Dermis blood vessel endothelial cell (primary cell): Measurements from ENCODE around the gene RNF115. TPM values are rescaled to one million over a fixed set of nuclear protein-coding genes. Genes with fewer than 3 reads are reported as not detected.
"Not testable (repeated sequence)": the region's sequence is repeated elsewhere in the genome, so short reads cannot be mapped to it uniquely, and the experiment has no call there.

Experiments
- DNase-seq: peaks from one replicate; pipeline ENCODE4 v3.0.0; 2010
- total RNA-seq: library from RNA; depleted of rRNA; stranded (reverse); fragments of >200 nt; gene quantifications from 2 replicates; pipeline ENCODE4 v1.2.3, GENCODE V29; 2014

The RNF115 gene
- 13.9 and 15.3 TPM in 2 replicates for total RNA-seq

DNA sequence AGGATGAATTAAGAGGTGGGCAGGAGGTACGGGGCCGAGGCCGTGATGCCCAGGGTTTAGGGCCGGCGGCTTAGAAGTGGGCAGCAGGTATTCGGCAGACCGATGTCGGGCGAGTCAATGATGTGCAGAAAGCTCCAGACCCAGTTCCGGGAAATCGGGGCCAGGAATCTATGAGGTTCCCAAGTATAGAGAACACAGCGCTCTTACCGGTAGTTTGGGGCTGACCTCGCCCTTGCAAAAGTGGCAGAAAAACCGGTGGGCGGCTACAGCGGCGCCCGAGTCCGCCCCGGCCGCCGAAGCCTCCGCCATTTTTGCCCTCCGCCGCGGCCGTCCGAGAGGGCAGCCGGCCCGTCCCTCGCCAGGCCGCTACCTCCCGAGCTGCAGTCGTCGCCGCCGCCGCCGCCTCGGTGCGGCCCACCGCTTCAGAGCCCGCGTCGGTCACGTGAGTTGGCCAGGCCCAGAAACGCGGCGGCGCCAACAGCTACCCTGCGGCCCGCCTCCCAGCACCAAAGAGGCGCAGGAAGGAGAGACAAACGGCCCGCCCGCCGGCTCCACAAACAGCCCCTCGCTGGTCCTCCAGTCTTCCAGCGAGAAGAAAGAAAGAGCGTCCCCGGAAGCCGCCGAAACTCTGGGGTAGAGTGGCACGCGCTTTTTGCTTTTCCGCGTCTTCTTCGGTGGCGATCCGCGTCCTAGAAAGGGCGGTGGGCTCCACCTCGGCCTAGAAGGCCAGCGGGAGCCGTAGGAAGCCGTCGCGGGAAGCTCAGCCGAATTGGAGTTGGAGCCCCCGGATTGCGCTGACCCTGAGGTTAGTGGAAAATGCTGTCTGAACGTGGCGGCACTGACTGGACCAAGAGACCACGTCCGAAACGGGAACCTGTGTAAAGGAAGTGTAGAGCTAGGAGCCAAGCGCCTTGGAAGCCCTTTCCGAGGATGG, at the start of gene RNF115, which contains the start of gene POLR3C:
TSS of gene RNF115 (minus strand) at position 531 of the 934 bp plus-strand sequence. CDS start at position 309, 222 bp downstream.
TSS of gene POLR3C (plus strand) at position 636 of the 934 bp plus-strand sequence. CDS start 1,577 bp downstream, outside the sequence.
- peak; percentile 92 for DNase-seq

DNA sequence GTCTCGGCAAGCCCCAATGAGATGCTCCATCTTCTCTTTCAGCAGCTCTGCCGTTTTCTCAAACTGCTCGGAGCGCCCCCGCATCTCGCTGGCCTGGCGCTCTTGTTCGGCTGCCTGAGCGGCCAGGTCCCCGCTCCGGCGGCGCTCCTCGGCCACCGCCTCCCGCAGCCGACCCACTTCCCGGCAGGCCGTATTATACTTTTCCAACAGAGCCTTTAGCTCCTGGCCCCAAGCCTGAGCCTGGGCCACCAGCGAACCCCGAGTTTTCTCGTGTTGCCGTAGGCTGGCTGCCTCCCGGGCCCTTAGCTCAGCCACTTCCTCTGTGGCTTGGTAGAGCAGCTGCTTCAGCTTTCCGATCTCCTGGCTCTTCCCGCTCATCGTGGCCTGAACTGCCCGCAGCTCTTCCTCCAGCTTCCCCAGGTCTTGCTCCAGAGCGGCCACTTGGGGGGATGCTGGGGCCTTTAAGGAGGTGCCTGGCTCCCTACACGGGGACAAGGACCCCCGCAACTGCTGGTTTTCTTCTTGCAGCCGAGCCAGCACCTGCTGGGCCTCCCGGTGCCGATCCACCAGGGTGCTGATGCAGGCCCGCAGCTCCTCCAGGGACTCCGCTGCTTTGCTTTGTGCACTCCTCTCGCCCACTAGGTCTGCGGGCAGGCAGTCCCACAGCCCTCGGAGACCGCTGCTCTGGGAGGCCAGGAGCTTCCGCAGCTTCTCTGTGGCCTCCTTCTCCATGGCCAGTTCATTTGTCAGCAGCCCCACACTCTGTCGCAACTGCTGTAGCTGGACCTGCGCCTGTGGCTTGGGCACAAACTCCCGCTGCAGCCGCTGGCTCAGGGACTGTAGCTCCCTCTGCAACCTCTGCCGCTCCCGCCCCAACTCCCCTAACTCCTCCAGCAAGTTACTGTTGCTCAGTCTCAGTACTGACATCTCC, 48.4 kb upstream of the RNF115 start:
- DNase-seq = peak; percentile 47

DNA sequence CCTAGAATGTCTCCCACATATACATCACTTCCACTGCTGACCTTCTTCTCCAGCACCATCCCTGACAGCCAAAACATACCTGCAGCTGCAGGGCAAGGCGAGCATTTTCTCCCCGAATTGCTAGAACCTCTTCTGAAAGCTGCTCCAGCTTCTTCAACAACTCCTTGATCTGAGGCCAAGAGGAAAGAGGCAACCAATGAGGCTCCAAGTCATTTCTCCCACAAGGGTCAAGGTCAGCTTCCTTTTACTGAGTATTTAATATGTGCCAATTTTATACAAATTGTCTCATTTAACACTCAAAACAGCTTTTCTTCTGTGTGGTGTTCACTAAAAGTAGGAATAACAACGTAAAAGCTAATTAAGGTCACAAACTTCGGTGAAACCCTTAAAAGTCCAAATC, 44.3 kb upstream of the RNF115 start:
- DNase-seq = peak; percentile 26

DNA sequence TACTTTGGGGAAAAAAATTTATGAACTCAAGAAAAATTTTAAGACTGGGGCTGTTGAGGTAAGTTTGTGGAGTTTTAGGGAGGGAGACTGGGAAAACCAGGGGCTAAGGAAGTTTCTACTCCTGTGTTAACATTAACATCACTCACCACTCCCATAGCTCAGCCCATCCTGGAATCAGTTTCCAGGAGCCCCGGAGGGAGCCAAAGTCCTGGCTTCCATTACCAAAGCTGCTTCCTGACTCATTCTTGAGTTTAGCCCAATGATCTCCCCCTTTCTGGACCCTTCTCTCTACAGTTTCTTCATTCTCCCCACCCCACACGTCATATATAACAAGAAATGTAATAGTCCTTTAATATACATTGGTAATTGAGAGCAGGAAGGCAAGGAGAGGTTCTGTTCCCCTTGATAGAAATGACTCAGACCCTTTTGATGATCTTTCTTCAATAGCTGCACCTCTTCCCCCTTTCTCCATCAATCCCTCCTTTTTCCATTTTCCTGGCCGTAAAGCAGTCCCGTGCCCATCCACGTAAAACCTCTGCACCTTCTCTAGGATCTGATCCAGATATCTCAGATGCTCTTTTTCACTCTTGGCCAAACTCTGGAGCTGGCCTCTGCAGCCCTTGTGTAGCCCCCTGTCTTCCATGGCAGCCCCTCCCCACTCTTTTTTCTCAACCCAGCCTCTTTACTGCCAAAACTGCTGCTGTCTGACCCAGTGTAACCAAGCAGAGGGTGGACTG, 39.6 kb upstream of the RNF115 start:
- no peak for DNase-seq

DNA sequence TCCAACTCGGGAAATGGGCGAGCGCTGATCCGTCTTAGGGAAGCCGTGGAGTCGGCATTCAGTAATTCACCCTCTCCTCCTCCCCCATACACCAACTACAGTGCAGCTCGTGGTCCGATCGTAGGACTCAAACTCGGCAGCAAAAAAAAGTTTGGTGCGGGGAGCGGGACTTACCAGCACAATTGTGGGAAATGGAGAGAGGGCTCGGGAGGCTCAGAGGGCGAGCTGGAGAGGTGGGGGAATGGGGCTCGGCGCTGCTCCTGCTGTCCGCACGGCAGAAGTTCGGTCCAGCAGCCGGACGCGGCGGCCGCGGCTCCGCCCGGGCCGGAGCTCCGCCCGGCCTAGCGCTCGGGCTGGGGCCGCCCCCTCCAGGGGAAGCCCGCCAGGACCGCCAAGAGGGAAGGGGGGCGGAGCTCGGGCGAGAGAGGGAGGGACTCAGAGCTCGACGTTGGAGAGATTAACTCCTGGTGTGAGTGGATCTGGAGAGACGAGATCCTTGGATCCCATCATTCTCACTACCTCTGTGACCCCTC, 35.7 kb upstream of the RNF115 start:
- DNase-seq = peak; percentile 91

DNA sequence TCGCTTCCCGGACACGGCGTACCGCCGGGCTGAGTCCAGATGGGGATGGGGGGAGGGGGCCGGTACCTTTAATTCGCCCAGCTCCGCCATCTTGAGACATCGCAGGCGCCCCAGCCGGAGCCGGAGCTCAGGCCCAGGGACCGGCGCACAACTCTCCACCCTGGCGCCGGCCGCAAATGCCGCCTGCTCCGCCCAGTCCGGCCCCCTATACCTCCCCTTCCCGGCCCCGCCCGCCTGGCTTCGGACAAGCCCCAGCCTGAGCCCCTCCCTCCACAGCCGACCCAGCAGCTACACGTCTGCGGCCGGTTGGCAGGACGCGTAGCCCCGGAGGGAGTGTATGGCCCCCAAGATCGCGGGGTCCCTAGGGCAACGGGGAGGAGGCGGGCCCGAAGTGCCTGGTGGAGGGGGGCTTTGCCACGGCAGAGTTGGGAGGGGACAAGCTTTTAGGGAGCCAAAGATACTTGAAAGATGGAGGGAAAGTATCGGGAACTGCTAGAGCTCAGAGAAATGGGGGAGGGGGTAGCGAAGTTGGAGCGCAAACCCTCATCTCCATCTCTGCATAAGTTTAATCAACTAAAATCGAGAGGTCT, 35.1 kb upstream of the RNF115 start, which contains the start of gene PIAS3:
TSS of gene PIAS3 (minus strand) at position 181 of the 590 bp plus-strand sequence. CDS start at position 90, 91 bp downstream.
- DNase-seq = peak; percentile 98

DNA sequence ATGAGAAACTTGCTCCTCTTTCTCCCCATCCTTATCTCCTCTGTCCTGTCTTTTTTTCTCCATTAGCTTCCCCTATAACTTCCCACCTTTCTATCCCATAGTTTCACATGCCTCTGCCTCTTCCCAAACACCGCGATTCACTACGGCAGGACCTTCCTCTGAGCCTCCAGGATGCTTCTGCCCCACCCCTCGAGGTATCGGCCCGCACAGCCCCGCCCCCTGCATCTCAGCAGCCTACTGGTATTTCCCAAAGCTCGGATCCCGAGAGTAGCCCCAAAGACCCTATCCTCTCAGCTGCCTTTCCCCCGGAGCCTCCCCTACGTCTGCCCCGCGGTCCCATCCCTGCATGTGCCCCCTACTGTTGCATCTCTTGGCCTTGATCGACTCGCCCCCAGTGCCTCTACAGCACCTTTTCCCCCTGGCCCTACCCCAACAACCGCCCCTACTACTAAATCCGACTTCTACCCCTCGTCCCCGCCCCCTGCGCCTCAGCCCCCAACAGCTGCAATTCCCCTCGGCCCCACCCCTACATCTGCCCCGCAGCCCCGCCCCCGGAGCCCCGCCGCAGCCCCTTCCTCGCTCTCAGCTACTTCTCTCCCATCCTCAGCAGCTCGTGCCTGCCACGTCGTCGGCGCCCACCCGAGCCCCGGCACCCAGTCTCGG, 34.5 kb upstream of the RNF115 start:
- peak; percentile 40 for DNase-seq

DNA sequence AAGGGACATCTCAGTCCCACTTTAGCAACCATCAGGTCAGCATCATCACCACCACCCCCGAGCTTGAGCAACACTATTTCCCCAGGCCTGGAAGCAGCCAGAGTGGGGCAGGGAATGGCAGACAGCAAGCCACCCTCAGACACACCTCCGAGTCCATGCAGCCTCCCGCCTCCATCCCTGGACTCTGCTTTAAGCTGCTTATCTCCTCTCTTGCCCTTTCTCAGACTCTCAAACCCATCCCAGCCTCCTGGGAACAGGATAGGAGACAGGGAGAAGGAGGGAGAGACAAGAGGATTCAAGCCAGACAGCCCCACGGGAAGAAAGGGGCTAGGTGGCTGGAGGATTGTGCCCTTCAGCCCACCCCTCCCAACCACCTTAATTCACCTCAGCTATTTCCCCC, 33.3 kb upstream of the RNF115 start:
- no peak for DNase-seq

DNA sequence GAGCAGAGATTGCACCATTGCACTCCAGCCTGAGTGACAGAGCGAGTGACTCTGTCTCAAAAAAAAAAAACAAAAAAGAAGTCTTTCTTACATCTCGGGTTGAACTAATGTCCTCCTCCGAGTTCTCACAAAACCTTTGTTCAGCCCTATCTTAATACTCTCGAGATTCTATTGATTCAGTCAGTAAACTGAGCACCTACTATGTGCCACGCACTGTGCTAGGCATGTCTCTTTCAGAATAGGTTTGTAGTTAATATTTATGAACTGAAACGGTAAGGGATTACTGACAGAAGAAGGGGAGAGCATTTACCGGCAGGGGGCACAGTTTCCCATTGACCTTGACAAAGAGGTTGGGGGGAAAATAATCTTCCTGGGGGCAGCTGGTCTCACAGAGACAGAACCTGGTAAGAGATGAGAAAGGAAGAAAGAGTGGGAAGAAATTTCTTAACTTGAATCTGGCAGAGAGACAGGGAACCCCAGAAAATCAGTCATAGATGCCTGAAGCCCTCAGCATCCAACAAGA, 31.6 kb upstream of the RNF115 start:
- DNase-seq = peak; percentile 32

DNA sequence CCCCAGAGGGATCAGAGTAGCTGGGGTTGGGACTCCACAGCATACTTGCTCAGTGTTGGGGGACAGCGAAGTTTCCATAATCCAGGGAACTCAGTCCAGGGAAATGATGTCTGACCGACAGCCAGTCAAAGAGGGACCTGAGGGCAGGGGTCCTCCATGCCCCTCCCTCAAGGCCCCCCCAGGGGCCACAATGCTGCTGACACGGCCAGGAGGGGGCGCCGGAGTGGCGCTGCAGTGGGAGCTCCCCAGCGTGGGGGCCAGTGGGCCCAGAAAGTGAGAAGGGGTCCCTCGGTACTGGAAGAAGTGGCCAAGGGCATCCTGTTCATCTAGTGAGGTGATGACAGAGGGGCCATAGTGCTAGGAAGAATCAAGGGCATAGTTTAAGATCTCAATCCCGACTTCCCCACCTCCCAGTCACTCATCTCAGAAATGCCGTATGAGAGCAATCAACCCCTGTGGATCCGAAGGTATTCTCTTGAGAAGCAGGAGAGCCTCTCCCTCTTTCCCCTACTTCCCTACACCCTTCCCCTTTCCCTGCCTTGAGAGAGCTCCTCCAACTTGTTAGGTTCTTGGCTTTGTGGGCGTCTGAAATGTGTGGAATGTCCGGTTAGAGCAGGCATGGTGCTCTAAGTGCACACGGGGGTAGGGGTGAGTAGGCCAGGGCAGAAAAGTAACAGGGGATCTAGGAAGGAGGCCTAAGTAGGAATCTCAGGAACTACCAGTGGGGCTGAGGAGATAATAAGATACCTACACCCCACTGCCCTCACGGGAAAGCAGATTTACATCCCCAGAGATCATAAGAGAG, 25.7 kb upstream of the RNF115 start:
- DNase-seq = peak; percentile 61

DNA sequence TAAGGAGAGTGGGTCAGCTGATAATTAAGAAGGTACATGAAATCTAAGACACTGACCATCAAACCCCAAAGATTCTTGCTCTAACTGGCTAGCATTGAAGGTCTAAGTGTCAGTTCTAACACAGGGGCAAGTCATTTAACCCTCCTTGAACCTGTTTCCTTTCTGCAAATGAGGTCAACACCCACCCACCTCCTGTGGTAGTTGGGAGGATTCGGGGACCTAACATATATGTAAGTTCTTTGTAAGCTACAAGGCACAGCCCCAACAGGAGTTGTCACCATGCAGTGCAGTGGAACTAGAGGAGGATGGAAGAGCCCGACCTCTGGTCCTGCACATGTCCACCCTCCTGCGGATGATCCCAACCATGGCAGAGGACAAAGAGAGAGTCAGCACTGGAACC, 23.9 kb upstream of the RNF115 start:
- DNase-seq = no peak

DNA sequence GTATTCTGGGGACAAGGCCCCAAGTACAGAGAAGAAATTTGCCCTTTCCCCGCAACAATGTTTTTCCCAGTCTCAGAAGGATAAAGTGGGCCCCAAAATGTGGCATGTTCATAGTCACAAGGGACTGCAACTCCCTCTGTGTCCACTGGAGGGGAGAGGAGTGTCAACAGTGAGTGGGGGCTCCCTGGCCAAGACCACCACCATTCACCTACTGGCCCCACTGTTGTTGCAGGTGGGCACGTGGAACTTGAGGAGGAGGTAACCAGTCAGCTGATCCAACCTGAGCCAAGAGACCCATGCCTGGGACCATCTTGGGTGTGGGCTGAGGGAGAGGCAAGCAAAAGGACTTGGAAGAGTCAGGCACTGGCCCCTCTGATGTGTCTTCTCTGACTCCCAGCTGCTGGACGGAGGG, 22.3 kb upstream of the RNF115 start:
- DNase-seq = peak; percentile 63

DNA sequence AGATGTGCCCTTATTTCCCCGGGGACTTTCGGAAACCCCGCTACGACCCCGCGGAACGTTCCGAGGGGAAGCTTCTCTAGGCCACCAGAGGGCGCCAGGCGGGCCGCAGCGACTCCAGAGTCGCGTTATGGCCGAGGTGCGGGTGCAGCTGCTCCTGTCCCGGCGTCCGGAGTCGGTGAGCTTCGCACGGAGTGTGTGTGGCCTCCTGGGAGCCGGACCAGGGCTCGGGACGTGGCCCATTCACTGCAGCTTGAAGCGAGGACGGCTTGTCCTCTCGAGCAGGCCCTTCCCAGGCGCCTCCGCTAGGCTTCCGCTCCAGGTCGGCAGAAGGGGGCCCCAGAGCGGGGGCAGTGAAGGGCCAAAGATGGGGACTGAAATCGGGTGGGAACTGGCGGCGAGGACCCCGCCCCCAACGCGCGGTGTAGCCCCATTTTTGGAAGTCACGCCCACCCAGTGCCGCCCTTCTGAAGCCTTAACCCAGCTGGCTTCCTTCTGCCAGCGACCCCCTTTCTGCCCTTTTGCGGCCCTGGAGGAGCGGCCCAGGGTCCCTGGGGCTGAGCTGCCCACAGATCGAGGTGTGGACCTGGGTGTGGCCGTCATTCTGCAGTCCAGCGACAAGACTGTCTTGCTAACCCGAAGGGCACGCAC, 21.7 kb upstream of the RNF115 start, which contains the start of gene NUDT17:
TSS of gene NUDT17 (plus strand) at position 117 of the 648 bp plus-strand sequence. CDS start at position 128, 11 bp downstream.
- DNase-seq = peak; percentile 84

DNA sequence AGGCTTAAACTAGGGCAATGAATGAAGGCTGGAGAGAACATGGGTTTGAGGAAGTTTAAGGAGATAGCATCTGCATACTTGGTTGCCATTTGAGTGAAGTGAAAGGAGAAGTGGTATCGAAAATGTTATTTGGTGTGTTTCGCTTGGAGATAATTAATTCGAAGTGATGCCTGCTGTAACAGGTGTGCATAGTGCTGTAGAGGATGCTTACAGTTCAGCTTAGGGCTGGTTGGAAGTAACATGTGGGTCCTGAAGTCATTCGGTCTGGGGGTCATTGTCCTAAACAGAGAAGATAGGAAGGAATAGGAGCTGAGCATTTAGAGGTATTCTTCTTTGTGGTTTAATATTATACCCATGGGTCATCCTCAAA, 21.2 kb upstream of the RNF115 start:
- DNase-seq = no peak

DNA sequence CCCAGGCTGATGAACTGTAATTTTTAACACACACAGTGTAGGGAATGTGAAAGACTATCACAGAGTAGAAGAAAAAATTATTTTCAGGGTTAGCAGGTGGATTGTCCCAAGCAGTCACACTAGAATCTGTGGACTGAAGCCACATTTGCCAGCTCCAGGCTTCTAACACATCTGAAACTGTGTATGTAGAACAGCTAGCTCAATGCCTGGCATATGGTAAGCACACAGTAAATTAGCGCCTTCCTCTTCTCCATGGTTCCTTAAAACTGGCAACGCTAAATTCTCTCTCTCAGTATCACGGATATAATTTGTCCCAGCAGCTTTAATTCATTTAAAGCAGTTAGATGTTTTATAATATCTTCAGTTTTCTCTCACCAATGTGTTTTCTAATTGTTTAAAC, 19.1 kb upstream of the RNF115 start:
- DNase-seq = no peak

DNA sequence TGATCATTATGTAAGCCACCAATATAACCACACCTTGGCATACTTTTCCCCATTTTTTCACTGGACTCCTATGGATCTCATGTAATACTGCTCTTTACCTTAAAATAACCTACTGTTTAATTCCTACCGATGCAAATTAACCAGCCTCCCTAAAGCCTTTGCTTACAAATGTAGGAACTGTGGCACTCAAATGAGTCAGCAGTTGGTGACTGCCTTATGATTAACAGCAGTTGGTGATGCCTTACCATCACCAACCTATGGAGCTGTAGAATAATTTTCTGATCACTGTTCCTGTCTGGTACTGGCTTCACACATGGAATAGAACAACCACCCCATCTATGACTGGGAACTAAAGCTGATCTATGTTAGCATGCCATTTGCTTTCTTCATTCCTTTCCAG, 13.8 kb upstream of the RNF115 start:
- no peak for DNase-seq

DNA sequence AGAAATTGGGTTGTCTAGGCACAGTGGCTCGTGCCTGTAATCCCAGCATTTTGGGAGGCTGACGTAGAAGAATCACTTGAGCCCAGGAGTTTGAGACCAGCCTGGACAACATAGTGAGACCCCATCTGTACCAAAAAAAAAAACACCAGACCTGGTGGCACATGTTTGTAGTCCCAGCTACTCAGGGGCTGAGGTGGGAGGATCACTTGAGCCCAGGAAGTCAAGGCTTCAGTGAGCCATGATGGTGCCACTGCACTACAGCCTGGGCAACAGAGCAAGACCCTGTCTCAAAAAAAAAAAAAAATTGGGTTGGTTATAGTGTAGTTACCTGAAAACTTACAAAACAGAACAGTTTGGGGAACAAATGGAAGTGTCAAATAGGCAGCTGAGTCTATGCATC, 6.9 kb upstream of the RNF115 start:
- not testable (repeated sequence) for DNase-seq

DNA sequence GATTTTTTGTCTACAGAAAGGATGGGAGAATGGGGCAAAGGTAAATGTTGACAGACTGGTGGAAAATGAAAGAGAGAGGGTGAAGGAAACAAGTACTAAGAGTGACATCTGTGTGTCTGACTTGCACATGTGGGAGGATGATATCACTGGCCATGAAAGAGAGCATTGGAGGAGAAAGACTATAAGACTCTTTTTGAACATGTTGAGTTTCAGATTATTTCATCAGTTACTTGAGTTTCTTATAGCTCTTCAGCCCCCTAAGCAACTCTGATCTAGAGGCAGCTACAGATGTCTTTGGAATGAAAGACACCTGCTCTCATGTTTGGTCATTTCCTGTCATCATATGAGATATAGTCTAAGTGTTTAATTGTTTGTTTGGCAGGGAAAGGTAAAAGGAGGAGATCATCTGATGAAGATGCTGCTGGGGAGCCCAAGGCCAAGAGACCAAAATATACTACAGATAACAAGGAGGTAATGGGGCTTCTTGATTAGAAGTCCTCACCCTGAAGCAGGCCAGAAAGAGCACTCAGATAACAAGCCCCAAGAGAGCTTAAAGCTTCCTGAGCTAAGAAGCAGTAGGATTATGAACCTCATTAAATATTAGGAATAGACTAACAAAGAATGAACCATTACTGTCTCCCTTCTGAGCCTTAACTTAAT, 4.6 kb upstream of the RNF115 start:
- DNase-seq = no peak

DNA sequence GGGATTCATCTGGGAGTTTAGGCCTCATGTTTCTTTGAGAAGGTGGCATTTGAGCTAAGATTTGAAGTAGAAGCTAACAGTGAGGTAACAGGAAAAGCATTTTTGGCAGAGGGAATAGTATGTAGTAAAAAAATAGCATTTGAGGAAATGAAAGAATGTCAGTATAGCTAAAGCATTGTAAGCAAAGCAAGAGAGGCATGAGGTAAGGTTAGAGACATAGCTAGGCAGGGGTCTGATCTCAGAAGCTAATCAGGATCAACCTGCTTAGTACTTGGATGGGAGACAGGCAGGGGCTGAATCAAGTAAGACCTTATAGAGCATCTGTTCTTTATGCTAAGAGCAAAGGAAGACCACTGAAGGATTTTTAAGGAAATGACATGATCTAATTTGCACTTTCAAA, 4.1 kb upstream of the RNF115 start:
- DNase-seq = peak; percentile 53
